PFSK-1 (cell line): ENCODE measurements around the gene ZNF597.

ENCODE experiments used
- FOXP2 ChIP-seq: optimal IDR thresholded peaks from 2 replicates; pipeline ENCODE3; 2011; ENCODE audit warnings: borderline replicate concordance, control low read depth, inconsistent platforms; ENCODE audit not compliant: insufficient read depth; ENCODE audit errors: extremely low read length, extremely low read depth
- POLR2AphosphoS5 ChIP-seq: IDR thresholded peaks from 2 replicates; pipeline ENCODE4 v1.6.1; 2012; ENCODE audit warnings: low read depth, mild to moderate bottlenecking, control low read depth, low read length, moderate library complexity
- REST ChIP-seq, 2 experiments: IDR thresholded peaks; 2 replicates each; pipeline versions ENCODE4 v1.6.1 to v1.8.0; 2011 to 2012; ENCODE audit warnings: low read depth in 2 of 2, low read length in 2 of 2, control low read depth in 1 of 2, inconsistent platforms in 1 of 2, mild to moderate bottlenecking in 1 of 2, moderate library complexity in 1 of 2; ENCODE audit not compliant: insufficient read depth in 1 of 2
- SIN3A ChIP-seq: IDR thresholded peaks from 2 replicates; pipeline ENCODE4 v1.6.1; 2012; ENCODE audit warnings: mild to moderate bottlenecking, low read length, moderate library complexity, borderline replicate concordance; ENCODE audit not compliant: insufficient read depth
- TAF1 ChIP-seq: IDR thresholded peaks from 2 replicates; pipeline ENCODE4 v1.6.1; 2012; ENCODE audit warnings: low read length, control low read depth, borderline replicate concordance; ENCODE audit not compliant: insufficient read depth

Gene ZNF597

GRCh38 chr16:3400446-3400778 is 42.9 kb downstream of the ZNF597 start:
- TF ChIP-seq FOXP2: no peak

GRCh38 chr16:3389663-3390338 is 53.5 kb downstream of the ZNF597 start:
- no peak for TF ChIP-seq POLR2AphosphoS5
- TF ChIP-seq REST (IDR thresholded peaks at IDR 0.05; ENCODE audit: insufficient read depth in 1 of 2, low read depth in 2 of 2, low read length in 2 of 2): no peak
- no peak for TF ChIP-seq SIN3A
- TF ChIP-seq TAF1: no peak
- TF ChIP-seq FOXP2: no peak

- TF ChIP-seq TAF1 (no peak), REST (IDR thresholded peaks at IDR 0.05; ENCODE audit: insufficient read depth in 1 of 2, low read depth in 2 of 2, low read length in 2 of 2) (no peak), SIN3A (no peak), FOXP2 (no peak), POLR2AphosphoS5 (no peak)
Observed at GRCh38 chr16:3388325-3388724, 55.0 kb downstream of the ZNF597 start.

GRCh38 chr16:3383045-3383448 is 60.3 kb downstream of the ZNF597 start:
- no peak for TF ChIP-seq REST (IDR thresholded peaks at IDR 0.05; ENCODE audit: insufficient read depth in 1 of 2, low read depth in 2 of 2, low read length in 2 of 2)
- TF ChIP-seq SIN3A: no peak
- no peak for TF ChIP-seq TAF1
